GOT3 (cell line): ENCODE measurements around the gene NT5C1B.

Experiments
- DNase-seq: peaks from one replicate; lab custom pipeline; 2025; ENCODE audit warnings: mixed read lengths; lab: John Stamatoyannopoulos, UW

Gene NT5C1B

GRCh38 chr2:18599509-18600254 lies 10.3 kb upstream of the NT5C1B start:
- DNase-seq: no peak

- DNase-seq: no peak
These were observed 9.6 kb upstream of the NT5C1B start for GRCh38 chr2:18598848-18599484.

- DNase-seq: no peak
These were observed 8.2 kb upstream of the NT5C1B start for GRCh38 chr2:18597618-18598017.

- DNase-seq: no peak
These were observed 7.6 kb upstream of the NT5C1B start for GRCh38 chr2:18596993-18597392.

GRCh38 chr2:18593496-18593895 lies 4.1 kb upstream of the NT5C1B start:
- no peak for DNase-seq

GRCh38 chr2:18592372-18592771 lies 3.0 kb upstream of the NT5C1B start:
- DNase-seq: no peak

GRCh38 chr2:18588802-18589201 lies 567 bp downstream of the NT5C1B start:
- DNase-seq: no peak

- DNase-seq: no peak
These were observed 1.3 kb downstream of the NT5C1B start for GRCh38 chr2:18588049-18588448.

- DNase-seq: no peak
These were observed 3.8 kb downstream of the NT5C1B start for GRCh38 chr2:18585526-18585925.

GRCh38 chr2:18584608-18584954 lies 4.8 kb downstream of the NT5C1B start:
- no peak for DNase-seq

GRCh38 chr2:18583905-18584607 lies 5.3 kb downstream of the NT5C1B start:
- DNase-seq: no peak

GRCh38 chr2:18580606-18581005 lies 8.8 kb downstream of the NT5C1B start:
- no peak for DNase-seq

- no peak for DNase-seq
These were observed 11.3 kb downstream of the NT5C1B start for GRCh38 chr2:18578033-18578432.

GRCh38 chr2:18566145-18566769 lies 23.1 kb downstream of the NT5C1B start:
- DNase-seq: no peak

- DNase-seq: no peak
These were observed 28.6 kb downstream of the NT5C1B start for GRCh38 chr2:18560797-18561085.

- peak; percentile 33 for DNase-seq
These were observed 29.2 kb downstream of the NT5C1B start, which contains the start of gene RDH14 for GRCh38 chr2:18560031-18560796. TSS of gene RDH14 (minus strand) at chr2:18560653. CDS start at chr2:18560572, 81 bp downstream.

GRCh38 chr2:18559531-18560030 lies 29.8 kb downstream of the NT5C1B start:
- no peak for DNase-seq

GRCh38 chr2:18558458-18558857 lies 30.9 kb downstream of the NT5C1B start:
- DNase-seq: no peak

GRCh38 chr2:18557121-18557520 lies 32.2 kb downstream of the NT5C1B start:
- no peak for DNase-seq

- DNase-seq: no peak
These were observed 36.9 kb downstream of the NT5C1B start for GRCh38 chr2:18552351-18553077.

- no peak for DNase-seq
These were observed 37.7 kb downstream of the NT5C1B start for GRCh38 chr2:18551623-18552022.
